ENCODE data around the gene ZP3. TPM values are rescaled to one million over a fixed set of nuclear protein-coding genes. Genes with fewer than 3 reads are reported as not detected.

Gene ZP3
- total and polyA plus RNA-seq, 2 of the 13 experiments (the other 11 are each of a cell fraction or from before 2014, with no cell fraction given) = not detected

- 0 out of 2 replicates have a peak, but pooled peaks have one; percentile 45 for TF ChIP-seq KIAA2018 (CRISPR knock-in tag; IDR thresholded peaks at IDR 0.05; ENCODE audit: borderline replicate concordance)
- no peak for TF ChIP-seq TEF (CRISPR knock-in tag; IDR thresholded peaks at IDR 0.05)
- peak; percentile 80; the same call in 1 of the 2 replicates for TF ChIP-seq ZNF337 (CRISPR knock-in tag; IDR thresholded peaks at IDR 0.05; ENCODE audit: borderline replicate concordance, low read depth)
- peak; percentile 88 for TF ChIP-seq ZNF224 (CRISPR knock-in tag; IDR thresholded peaks at IDR 0.05)
- peak; percentile 36 for TF ChIP-seq PHF20 (CRISPR knock-in tag; IDR thresholded peaks at IDR 0.05)
- TF ChIP-seq RFX1 (IDR thresholded peaks at IDR 0.05) = no peak
- peak; percentile 50; the same call in 1 of the 2 replicates for TF ChIP-seq ZBTB46 (CRISPR knock-in tag; IDR thresholded peaks at IDR 0.05; ENCODE audit: borderline replicate concordance)
- no peak for TF ChIP-seq AKNA (CRISPR knock-in tag; IDR thresholded peaks at IDR 0.05; ENCODE audit: borderline replicate concordance)
- peak; percentile 81; the same call in 1 of the 2 replicates for TF ChIP-seq MEIS1 (CRISPR knock-in tag; IDR thresholded peaks at IDR 0.05; ENCODE audit: borderline replicate concordance)
- peak; percentile 87 for TF ChIP-seq AGO1 (IDR thresholded peaks at IDR 0.05; ENCODE audit: low read depth, low read length, poor library complexity, severe bottlenecking)
- TF ChIP-seq ZNF451 (CRISPR knock-in tag; IDR thresholded peaks at IDR 0.05) = peak; percentile 97
Observed at GRCh38 chr7:76393116-76394031, 31.4 kb upstream of the ZP3 start (continued).
